ENCODE results near the gene ARPC5. TPM values are rescaled to one million over a fixed set of nuclear protein-coding genes. Genes with fewer than 3 reads are reported as not detected.
A peak's percentile ranks its signal among the peaks of the same experiment; 100 is the strongest.

The ARPC5 gene
- total and polyA plus RNA-seq, 9 of the 15 experiments (the other 6 are each of a cell fraction or from before 2014, with no cell fraction given) = 71.8 to 150 (median 91.6) TPM

GRCh38 chr1:183645531-183645930, 9.9 kb upstream of the ARPC5 start (continued):
- TF ChIP-seq STAT6 (CRISPR knock-in tag; IDR thresholded peaks at IDR 0.05) (no peak), SMAD4 (CRISPR knock-in tag; conservative IDR thresholded peaks at IDR 0.05) (peak; percentile 67), TCF7 (IDR thresholded peaks at IDR 0.05; ENCODE audit: borderline replicate concordance) (no peak), TCF3 (CRISPR knock-in tag; IDR thresholded peaks at IDR 0.05) (peak; percentile 82), NFYB (IDR thresholded peaks at IDR 0.05; ENCODE audit: extremely low read depth, insufficient read length) (no peak), HOMEZ (CRISPR knock-in tag; IDR thresholded peaks at IDR 0.05) (no peak), KDM1A (IDR thresholded peaks at IDR 0.05) (peak; percentile 94 to 95), NKRF (IDR thresholded peaks at IDR 0.05; ENCODE audit: borderline replicate concordance) (no peak), MNT (conservative IDR thresholded peaks at IDR 0.05) (no peak), NR2C1 (IDR thresholded peaks at IDR 0.05) (no peak), NR2C1 (tag; IDR thresholded peaks at IDR 0.05) (no peak), BRF1 (IDR thresholded peaks at IDR 0.05; ENCODE audit: borderline replicate concordance, extremely low read depth, insufficient read length) (no peak), ZNF347 (CRISPR knock-in tag; IDR thresholded peaks at IDR 0.05; ENCODE audit: low read depth) (no peak), ATF2 (CRISPR knock-in tag; IDR thresholded peaks at IDR 0.05) (no peak), KLF6 (CRISPR knock-in tag; IDR thresholded peaks at IDR 0.05; ENCODE audit: borderline replicate concordance) (no peak), ZNF253 (CRISPR knock-in tag; conservative IDR thresholded peaks at IDR 0.05) (no peak), SMARCA5 (IDR thresholded peaks at IDR 0.05) (no peak), CHD2 (IDR thresholded peaks at IDR 0.05; ENCODE audit: low read depth, low read length) (no peak)

Data from K562 (cell line).